ENCODE measurements around the gene WNT8B.

Gene WNT8B

DNA sequence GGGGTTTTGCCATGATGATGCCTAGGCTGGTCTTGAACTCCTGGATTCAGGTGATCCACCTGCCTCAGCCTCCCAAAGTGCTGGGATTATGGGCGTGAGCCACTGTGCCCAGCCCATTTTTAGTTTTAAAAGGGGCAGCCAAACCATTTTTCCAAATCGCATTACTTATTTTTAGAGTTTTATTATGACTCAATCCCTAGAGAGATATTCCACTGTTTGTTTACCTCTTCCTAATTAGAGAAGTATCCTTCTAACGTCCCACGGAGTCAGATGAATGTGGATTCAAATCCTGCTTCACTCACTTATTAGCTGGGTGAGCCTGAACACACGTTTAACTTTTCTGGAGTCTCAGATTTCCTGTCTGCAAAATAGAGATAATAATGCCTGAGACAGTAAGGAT lies 15.2 kb downstream of the WNT8B start:
- Mint-ChIP-seq H3K4me3 (no peak overlapping the region), H3K4me1 (peaks cover 5% of the 10 kb centered on the region), H3K27me3 (peaks cover 10% of the 10 kb centered on the region), H3K27ac (no peak overlapping the region), H3K9me3 (no peaks in the 10 kb centered on the region), H3K36me3 (no peaks in the 10 kb centered on the region)

- no peak overlapping the region for H3K4me3 Mint-ChIP-seq
- peaks cover 12% of the 10 kb centered on the region for H3K4me1 Mint-ChIP-seq
- H3K9me3 Mint-ChIP-seq = no peaks in the 10 kb centered on the region
- no peaks in the 10 kb centered on the region for H3K36me3 Mint-ChIP-seq
- H3K27ac Mint-ChIP-seq = no peak overlapping the region
- peaks cover 10% of the 10 kb centered on the region for H3K27me3 Mint-ChIP-seq
Measured at GRCh38 chr10:100479037-100479436, 16.2 kb downstream of the WNT8B start.

DNA sequence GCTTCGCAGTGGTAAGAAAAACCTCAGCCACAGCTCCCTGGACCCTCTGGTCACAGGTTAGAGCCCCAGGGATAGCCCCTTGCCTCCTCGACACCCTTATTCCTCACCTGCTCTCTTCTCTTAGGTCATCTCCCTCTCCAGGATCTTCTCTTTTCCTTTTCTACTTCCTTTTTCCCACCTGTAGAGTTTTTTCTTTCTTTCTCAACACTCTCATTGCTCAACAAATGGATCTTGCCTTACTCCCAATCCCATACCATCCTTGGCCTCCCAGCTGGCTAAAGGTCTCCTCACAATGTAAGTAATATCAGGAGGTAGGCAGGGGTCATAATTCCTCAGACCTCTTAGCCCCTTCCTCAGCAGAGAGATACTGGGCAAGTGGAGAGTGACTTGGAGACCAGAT lies 17.2 kb downstream of the WNT8B start:
- H3K27me3 Mint-ChIP-seq = peaks cover 10% of the 10 kb centered on the region
- no peak overlapping the region for H3K27ac Mint-ChIP-seq

DNA sequence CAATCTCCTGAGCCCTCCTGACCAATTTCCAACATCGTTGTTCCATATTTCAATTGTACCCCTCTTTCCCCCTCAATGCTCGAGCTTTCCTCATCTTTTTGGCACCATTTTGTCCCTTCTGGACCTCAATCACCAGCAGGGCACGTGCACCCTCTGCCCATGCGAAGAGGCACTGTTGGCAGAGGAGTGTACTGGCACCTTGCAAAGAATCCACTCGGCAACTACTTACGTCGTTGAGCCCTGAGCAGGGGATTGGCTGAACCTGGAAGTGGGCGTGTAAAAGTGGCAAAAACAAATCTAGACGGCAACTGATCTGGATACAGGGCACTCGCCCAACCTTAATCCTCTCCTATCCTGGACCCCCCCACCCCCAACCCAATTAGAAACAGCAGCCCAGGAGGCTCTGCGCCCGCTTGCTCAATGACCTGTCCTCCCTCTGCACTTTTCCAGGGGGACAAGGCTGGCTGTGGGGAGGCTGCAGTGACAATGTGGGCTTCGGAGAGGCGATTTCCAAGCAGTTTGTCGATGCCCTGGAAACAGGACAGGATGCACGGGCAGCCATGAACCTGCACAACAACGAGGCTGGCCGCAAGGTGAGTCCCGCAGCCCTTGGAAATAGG lies 18.8 kb downstream of the WNT8B start:
- Mint-ChIP-seq H3K27ac (no peak overlapping the region), H3K36me3 (no peaks in the 10 kb centered on the region), H3K9me3 (no peaks in the 10 kb centered on the region), H3K4me3 (peak overlapping the region; percentile 86), H3K4me1 (peaks cover 12% of the 10 kb centered on the region), H3K27me3 (peaks cover 10% of the 10 kb centered on the region)

More for the DNA sequence above, 17.2 kb downstream of the WNT8B start:
- peaks cover 12% of the 10 kb centered on the region for H3K4me1 Mint-ChIP-seq
- H3K36me3 Mint-ChIP-seq = no peaks in the 10 kb centered on the region
- no peak overlapping the region for H3K4me3 Mint-ChIP-seq
- no peaks in the 10 kb centered on the region for H3K9me3 Mint-ChIP-seq

DNA sequence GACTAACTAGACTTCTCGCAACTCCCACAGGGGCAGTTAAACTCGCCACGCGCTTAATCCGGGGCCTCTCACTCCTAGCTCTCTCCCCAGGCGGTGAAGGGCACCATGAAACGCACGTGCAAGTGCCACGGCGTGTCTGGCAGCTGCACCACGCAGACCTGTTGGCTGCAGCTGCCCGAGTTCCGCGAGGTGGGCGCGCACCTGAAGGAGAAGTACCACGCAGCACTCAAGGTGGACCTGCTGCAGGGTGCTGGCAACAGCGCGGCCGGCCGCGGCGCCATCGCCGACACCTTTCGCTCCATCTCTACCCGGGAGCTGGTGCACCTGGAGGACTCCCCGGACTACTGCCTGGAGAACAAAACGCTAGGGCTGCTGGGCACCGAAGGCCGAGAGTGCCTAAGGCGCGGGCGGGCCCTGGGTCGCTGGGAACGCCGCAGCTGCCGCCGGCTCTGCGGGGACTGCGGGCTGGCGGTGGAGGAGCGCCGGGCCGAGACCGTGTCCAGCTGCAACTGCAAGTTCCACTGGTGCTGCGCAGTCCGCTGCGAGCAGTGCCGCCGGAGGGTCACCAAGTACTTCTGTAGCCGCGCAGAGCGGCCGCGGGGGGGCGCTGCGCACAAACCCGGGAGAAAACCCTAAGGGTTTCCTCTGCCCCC lies 19.5 kb downstream of the WNT8B start:
- Mint-ChIP-seq H3K36me3 (no peaks in the 10 kb centered on the region), H3K4me1 (peaks cover 12% of the 10 kb centered on the region), H3K27ac (no peak overlapping the region), H3K27me3 (peaks cover 10% of the 10 kb centered on the region), H3K4me3 (peak overlapping the region; percentile 86), H3K9me3 (no peaks in the 10 kb centered on the region)

DNA sequence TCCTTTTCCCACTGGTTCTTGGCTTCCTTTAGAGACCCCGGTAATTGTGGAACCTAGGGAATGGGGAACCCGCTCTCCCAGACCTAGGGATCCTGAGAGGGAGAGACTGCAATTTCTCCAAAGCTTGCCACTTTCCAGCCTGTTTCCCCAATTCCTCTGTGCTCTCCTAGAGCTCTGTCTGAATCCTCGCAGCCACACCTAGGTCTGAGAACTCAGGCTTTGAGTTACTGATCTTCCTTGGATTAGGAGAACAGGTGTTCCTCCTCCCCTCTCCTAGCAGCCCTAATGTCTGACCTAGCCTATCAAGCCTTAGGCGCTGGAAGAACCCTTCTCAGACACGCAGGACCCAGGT lies 20.0 kb downstream of the WNT8B start:
- Mint-ChIP-seq H3K27ac (no peak overlapping the region), H3K27me3 (peaks cover 10% of the 10 kb centered on the region), H3K36me3 (no peaks in the 10 kb centered on the region), H3K4me1 (peaks cover 12% of the 10 kb centered on the region), H3K9me3 (no peaks in the 10 kb centered on the region), H3K4me3 (peak overlapping the region; percentile 86)

DNA sequence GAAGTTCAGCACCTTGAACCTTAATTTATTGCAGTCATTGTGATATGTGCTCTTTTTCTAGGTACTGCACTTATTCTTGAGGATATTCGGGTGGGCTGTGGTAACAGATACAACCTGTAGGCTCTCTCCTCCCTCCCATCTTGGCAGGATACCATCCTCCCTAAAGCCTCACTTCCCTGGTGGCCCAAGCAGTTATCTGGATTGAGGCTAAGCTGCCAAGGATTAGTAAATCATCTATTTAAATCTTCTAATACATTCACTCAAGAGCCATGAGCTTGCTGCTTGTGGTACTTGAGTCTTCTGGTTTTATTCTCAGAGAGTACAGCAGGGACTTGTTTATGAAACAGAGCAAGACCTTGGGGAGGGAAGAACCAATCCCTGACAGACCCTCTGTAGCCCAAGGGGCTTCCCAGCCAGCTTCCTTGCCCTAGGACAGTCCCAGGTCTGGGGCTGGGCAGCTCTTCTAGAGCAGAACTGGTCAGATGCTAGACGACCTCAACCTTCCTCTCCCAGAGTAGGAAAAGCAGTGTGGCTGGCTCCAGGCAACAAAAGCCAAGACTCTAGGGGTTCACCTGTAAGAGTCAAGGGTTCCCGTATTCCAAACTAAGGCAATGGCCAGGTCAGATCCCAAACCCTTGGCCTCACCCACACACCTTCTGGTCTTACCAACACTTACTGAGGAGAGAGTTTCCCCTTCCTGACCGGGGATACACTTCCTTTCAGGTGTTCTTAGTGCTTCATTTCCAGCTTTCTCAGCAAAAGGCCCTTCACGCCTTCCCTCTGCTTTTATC lies 21.3 kb downstream of the WNT8B start:
- peaks cover 12% of the 10 kb centered on the region for H3K4me1 Mint-ChIP-seq
- H3K27me3 Mint-ChIP-seq = peaks cover 4% of the 10 kb centered on the region
- no peak overlapping the region for H3K27ac Mint-ChIP-seq
- peaks cover 1% of the 10 kb centered on the region for H3K36me3 Mint-ChIP-seq
- no peak overlapping the region for H3K4me3 Mint-ChIP-seq
- H3K9me3 Mint-ChIP-seq = no peaks in the 10 kb centered on the region

DNA sequence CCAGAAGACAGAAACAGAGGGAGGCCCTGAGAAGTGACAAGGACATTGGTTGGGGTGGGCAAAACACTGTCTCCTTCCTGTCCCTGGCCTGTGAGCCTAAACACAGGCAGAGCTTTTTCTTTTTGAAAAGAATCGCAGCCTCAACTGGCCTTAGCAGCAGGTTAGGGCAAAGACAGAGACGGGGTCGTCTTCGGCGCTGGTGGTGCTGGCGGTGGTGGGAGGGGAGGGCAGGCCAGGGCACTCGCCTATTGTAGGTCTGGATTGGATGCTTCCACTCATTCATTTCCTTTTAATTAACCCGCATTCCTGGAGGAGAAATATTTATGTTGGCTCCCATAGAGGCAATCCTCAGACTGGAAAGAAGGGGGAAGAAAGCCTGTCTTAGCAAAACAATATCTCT lies 22.6 kb downstream of the WNT8B start:
- no peaks in the 10 kb centered on the region for H3K9me3 Mint-ChIP-seq
- peaks cover 12% of the 10 kb centered on the region for H3K4me1 Mint-ChIP-seq
- H3K27ac Mint-ChIP-seq = no peak overlapping the region
- H3K4me3 Mint-ChIP-seq = no peak overlapping the region
- peaks cover 4% of the 10 kb centered on the region for H3K36me3 Mint-ChIP-seq
- peaks cover 3% of the 10 kb centered on the region for H3K27me3 Mint-ChIP-seq

GRCh38 chr10:100485801-100486495 lies 23.1 kb downstream of the WNT8B start:
- H3K27ac Mint-ChIP-seq = no peak overlapping the region
- H3K4me1 Mint-ChIP-seq = peaks cover 12% of the 10 kb centered on the region
- no peak overlapping the region for H3K4me3 Mint-ChIP-seq
- peaks cover 6% of the 10 kb centered on the region for H3K36me3 Mint-ChIP-seq
- peaks cover 2% of the 10 kb centered on the region for H3K27me3 Mint-ChIP-seq
- H3K9me3 Mint-ChIP-seq = no peaks in the 10 kb centered on the region

GRCh38 chr10:100487529-100487928 lies 24.7 kb downstream of the WNT8B start:
- Mint-ChIP-seq H3K9me3 (no peaks in the 10 kb centered on the region), H3K27ac (no peak overlapping the region), H3K27me3 (no peaks in the 10 kb centered on the region), H3K4me1 (peaks cover 8% of the 10 kb centered on the region), H3K4me3 (no peak overlapping the region), H3K36me3 (peaks cover 8% of the 10 kb centered on the region)

- no peak overlapping the region for H3K27ac Mint-ChIP-seq
- no peak overlapping the region for H3K4me3 Mint-ChIP-seq
- no peaks in the 10 kb centered on the region for H3K4me1 Mint-ChIP-seq
- no peaks in the 10 kb centered on the region for H3K9me3 Mint-ChIP-seq
- H3K27me3 Mint-ChIP-seq = no peaks in the 10 kb centered on the region
- peaks cover 16% of the 10 kb centered on the region for H3K36me3 Mint-ChIP-seq
Measured at GRCh38 chr10:100489396-100489795, 26.6 kb downstream of the WNT8B start.

DNA sequence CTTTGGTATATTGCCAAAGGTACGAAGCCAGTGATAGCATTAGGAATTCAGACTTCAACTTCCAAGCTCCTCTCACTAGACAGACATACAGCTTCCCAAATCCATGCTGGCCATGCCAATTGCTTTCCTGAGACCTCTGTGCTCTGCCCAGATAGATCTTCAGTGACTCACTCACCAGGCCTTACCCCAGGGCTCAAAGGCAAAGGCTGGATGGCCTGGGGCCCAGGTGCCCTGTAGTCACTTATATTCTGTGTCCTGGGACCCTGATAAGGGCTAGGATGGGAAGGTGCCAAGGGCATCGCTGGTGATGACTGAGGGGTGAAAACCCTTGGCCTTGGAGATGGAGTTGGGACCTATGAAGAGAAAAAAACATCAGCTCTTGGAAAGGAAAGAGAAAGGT lies 27.7 kb downstream of the WNT8B start:
- no peak overlapping the region for H3K27ac Mint-ChIP-seq
- H3K4me1 Mint-ChIP-seq = no peaks in the 10 kb centered on the region
- H3K9me3 Mint-ChIP-seq = no peaks in the 10 kb centered on the region
- H3K27me3 Mint-ChIP-seq = no peaks in the 10 kb centered on the region
- no peak overlapping the region for H3K4me3 Mint-ChIP-seq
- peaks cover 16% of the 10 kb centered on the region for H3K36me3 Mint-ChIP-seq

DNA sequence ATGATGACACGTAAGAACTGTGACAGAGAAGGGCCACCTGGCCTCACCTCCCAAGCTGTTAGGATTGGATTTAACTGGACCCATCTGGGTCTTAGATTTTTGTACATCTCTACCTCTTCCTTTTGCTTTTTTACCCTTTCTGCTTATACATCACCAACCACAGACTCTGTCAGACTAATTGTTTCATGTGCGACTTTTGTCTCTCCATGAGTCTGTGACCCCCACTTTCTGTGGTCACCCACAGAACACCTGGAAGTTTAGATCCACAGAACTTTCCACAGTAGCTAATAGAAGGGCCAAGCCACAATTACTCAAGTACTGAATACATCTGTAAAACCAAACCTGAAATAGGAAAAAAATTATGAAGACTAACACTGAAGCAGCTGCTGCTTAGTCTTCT lies 33.8 kb downstream of the WNT8B start:
- peaks cover 8% of the 10 kb centered on the region for H3K4me1 Mint-ChIP-seq
- H3K4me3 Mint-ChIP-seq = no peak overlapping the region
- H3K27ac Mint-ChIP-seq = no peak overlapping the region
- H3K36me3 Mint-ChIP-seq = peaks cover 21% of the 10 kb centered on the region
- H3K9me3 Mint-ChIP-seq = no peaks in the 10 kb centered on the region
- H3K27me3 Mint-ChIP-seq = no peaks in the 10 kb centered on the region

DNA sequence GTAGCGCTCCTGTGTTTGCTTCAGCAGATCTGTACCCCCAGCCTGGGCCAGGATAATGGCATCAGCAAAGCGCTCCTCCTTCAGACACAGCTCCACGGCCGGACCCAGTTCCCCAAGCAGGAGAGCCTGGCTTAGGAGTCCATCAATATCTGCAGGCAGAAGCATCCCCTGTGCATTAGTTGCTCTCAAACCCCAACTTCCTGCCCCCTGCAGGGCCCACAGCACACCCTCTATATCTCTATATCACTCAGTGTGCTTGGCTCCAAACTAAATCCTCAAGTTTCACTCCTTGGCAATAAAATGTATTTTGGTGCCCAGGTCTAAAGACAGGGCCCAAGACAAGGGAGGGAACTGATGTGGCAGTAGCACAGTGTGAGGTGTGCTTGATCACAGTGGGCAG lies 35.2 kb downstream of the WNT8B start:
- peaks cover 8% of the 10 kb centered on the region for H3K4me1 Mint-ChIP-seq
- H3K27me3 Mint-ChIP-seq = no peaks in the 10 kb centered on the region
- peaks cover 24% of the 10 kb centered on the region for H3K36me3 Mint-ChIP-seq
- no peaks in the 10 kb centered on the region for H3K9me3 Mint-ChIP-seq
- H3K4me3 Mint-ChIP-seq = no peak overlapping the region
- no peak overlapping the region for H3K27ac Mint-ChIP-seq

DNA sequence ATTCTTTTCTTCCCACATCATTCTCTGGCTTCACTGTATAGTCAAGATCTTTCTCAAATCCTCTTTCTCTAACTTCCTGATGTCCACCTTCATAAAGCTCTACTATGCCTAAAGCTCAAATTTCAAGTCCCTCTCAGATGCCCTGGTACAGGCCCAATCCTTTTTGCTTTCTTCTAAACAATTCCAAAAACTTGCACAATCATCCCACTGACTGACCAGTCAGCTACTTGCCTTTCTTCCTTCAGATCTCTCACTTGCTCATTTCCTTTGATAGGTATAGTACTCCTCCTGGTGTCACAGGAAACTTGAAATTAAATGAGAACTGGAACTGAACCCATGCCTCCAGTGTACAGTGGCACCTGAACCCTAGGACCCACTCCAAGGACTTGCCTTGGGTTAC lies 38.6 kb downstream of the WNT8B start:
- Mint-ChIP-seq H3K27me3 (no peaks in the 10 kb centered on the region), H3K4me3 (no peak overlapping the region), H3K4me1 (peaks cover 18% of the 10 kb centered on the region), H3K27ac (no peak overlapping the region), H3K9me3 (no peaks in the 10 kb centered on the region), H3K36me3 (peaks cover 23% of the 10 kb centered on the region)
